ENCODE results near the gene MRPL47. TPM values are rescaled to one million over a fixed set of nuclear protein-coding genes. Genes with fewer than 3 reads are reported as not detected.

MRPL47 gene
- total and polyA plus RNA-seq, 9 of the 15 experiments (the other 6 are each of a cell fraction or from before 2014, with no cell fraction given): 101 to 437 (median 141) TPM

- TF ChIP-seq, protein P1, sequence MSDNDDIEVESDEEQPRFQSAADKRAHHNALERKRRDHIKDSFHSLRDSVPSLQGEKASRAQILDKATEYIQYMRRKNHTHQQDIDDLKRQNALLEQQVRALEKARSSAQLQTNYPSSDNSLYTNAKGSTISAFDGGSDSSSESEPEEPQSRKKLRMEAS (CRISPR knock-in tag; IDR thresholded peaks at IDR 0.05): peak; percentile 62
- TF ChIP-seq ZNF609 (CRISPR knock-in tag; IDR thresholded peaks at IDR 0.05; ENCODE audit: borderline replicate concordance): no peak
- TF ChIP-seq CBFA2T2 (conservative IDR thresholded peaks at IDR 0.05): no peak
- no peak for TF ChIP-seq ETV5 (CRISPR knock-in tag; IDR thresholded peaks at IDR 0.05; ENCODE audit: low read depth)
- TF ChIP-seq THRAP3 (IDR thresholded peaks at IDR 0.05; ENCODE audit: borderline replicate concordance): no peak
- no peak for TF ChIP-seq PTTG1 (tag; IDR thresholded peaks at IDR 0.05; ENCODE audit: low read depth)
- TF ChIP-seq HDAC1 (IDR thresholded peaks at IDR 0.05): peak in 1 of 2 experiments; percentile 18; a peak in 2 of 4 replicates
- no peak for TF ChIP-seq RUNX1 (IDR thresholded peaks at IDR 0.05; ENCODE audit: low read depth)
- TF ChIP-seq ZNF239 (CRISPR knock-in tag; IDR thresholded peaks at IDR 0.05): no peak
- TF ChIP-seq, protein P2, sequence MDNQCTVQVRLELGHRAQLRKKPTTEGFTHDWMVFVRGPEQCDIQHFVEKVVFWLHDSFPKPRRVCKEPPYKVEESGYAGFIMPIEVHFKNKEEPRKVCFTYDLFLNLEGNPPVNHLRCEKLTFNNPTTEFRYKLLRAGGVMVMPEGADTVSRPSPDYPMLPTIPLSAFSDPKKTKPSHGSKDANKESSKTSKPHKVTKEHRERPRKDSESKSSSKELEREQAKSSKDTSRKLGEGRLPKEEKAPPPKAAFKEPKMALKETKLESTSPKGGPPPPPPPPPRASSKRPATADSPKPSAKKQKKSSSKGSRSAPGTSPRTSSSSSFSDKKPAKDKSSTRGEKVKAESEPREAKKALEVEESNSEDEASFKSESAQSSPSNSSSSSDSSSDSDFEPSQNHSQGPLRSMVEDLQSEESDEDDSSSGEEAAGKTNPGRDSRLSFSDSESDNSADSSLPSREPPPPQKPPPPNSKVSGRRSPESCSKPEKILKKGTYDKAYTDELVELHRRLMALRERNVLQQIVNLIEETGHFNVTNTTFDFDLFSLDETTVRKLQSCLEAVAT (IDR thresholded peaks at IDR 0.05): no peak
- TF ChIP-seq FOXP4 (CRISPR knock-in tag; IDR thresholded peaks at IDR 0.05; ENCODE audit: borderline replicate concordance): no peak
- TF ChIP-seq NR2F6 (CRISPR knock-in tag; IDR thresholded peaks at IDR 0.05): no peak
- TF ChIP-seq ZFP30 (CRISPR knock-in tag; IDR thresholded peaks at IDR 0.05; ENCODE audit: borderline replicate concordance): no peak
- TF ChIP-seq ZNF75A (CRISPR knock-in tag; IDR thresholded peaks at IDR 0.05): no peak
- TF ChIP-seq GATAD2A (IDR thresholded peaks at IDR 0.05): no peak
- TF ChIP-seq RAD21 (CRISPR knock-in tag; conservative IDR thresholded peaks at IDR 0.05 in 1 of 2, IDR thresholded peaks at IDR 0.05 in 1 of 2): 0 out of 4 replicates have a peak, but pooled peaks of 1 of the 2 experiments have one; percentile 15
- no peak for TF ChIP-seq CREB1 (IDR thresholded peaks at IDR 0.05)
- TF ChIP-seq CREB1 (CRISPR knock-in tag; IDR thresholded peaks at IDR 0.05): no peak
- no peak for TF ChIP-seq RBM22 (IDR thresholded peaks at IDR 0.05; ENCODE audit: low read depth, low read length, poor library complexity, severe bottlenecking)
- TF ChIP-seq PURB (CRISPR knock-in tag; IDR thresholded peaks at IDR 0.05; ENCODE audit: low read depth): no peak
- TF ChIP-seq ZNF79 (CRISPR knock-in tag; IDR thresholded peaks at IDR 0.05; ENCODE audit: low read depth): no peak
Observed at GRCh38 chr3:179563271-179563783, 41.1 kb downstream of the MRPL47 start (continued).
